K562 (cell line): ENCODE measurements around the gene NEDD4L.
"Not testable (repeated sequence)": the region's sequence is repeated elsewhere in the genome, so short reads cannot be mapped to it uniquely, and the experiment has no call there.

Source experiments
- FOXA1 ChIP-seq: fragments of 450-650 bp; IDR thresholded peaks from 2 replicates; pipeline ENCODE4 v1.6.1; 2016; ENCODE audit warnings: mild to moderate bottlenecking, borderline replicate concordance
- MTA3 ChIP-seq: fragments of 450-650 bp; formaldehyde crosslinking; IDR thresholded peaks from 2 replicates; pipeline ENCODE4 v1.6.1; 2017; ENCODE audit warnings: mild to moderate bottlenecking, borderline replicate concordance
- PHTF2 ChIP-seq: fragments of 250-450 bp; sonication (Bioruptor Pico); IDR thresholded peaks from 2 replicates; pipeline ENCODE4 v1.5.0; 2021; ENCODE audit warnings: mild to moderate bottlenecking
- POLR2A ChIP-seq: fragments of 450-650 bp; conservative IDR thresholded peaks from 2 replicates; pipeline ENCODE4 v1.6.1; 2016
- ZNF639 ChIP-seq, 2 experiments: fragments of 200-800 bp in 1 of 2; sonication (Bioruptor generic) in 1 of 2; sonication (generic) in 1 of 2; formaldehyde crosslinking in 1 of 2; IDR thresholded peaks in 1 of 2; conservative IDR thresholded peaks in 1 of 2; 2 replicates each; pipeline versions ENCODE4 v1.5.0 to v1.6.1; 2016 to 2020; ENCODE audit warnings: missing compliant biosample characterization in 1 of 2, missing genetic modification characterization in 1 of 2, missing genetic modification reagents in 1 of 2

DNA sequence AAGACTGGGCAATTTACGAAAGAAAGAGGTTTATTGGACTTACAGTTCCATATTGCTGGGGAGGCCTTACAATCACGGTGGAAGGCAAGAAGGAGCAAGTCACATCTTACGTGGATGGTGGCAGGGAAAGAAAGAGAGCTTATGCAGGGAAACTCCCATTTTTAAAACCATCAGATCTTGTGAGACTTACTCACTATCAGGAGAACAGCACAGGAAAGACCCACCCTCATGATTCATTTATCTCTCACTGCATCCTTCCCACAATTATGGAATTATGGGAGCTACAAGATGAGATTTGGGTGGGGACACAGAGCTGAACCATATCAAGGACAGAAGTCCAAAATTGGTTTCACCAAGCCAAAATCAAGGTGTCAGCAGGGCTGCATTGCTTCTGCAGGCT, 47.1 kb upstream of the NEDD4L start:
- not testable (repeated sequence) for TF ChIP-seq MTA3; ZNF639 (CRISPR knock-in tag; conservative IDR thresholded peaks at IDR 0.05 in 1 of 2, IDR thresholded peaks at IDR 0.05 in 1 of 2); PHTF2 (CRISPR knock-in tag); POLR2A; FOXA1
